ENCODE results near the gene CA11.
"Not testable (repeated sequence)": the region's sequence is repeated elsewhere in the genome, so short reads cannot be mapped to it uniquely, and the experiment has no call there.

The CA11 gene

GRCh38 chr19:48683349-48683748 is 37.4 kb upstream of the CA11 start:
- no peaks in the 10 kb centered on the region for H3K27me3 ChIP-seq (replicated peaks)
- TF ChIP-seq, protein P1, sequence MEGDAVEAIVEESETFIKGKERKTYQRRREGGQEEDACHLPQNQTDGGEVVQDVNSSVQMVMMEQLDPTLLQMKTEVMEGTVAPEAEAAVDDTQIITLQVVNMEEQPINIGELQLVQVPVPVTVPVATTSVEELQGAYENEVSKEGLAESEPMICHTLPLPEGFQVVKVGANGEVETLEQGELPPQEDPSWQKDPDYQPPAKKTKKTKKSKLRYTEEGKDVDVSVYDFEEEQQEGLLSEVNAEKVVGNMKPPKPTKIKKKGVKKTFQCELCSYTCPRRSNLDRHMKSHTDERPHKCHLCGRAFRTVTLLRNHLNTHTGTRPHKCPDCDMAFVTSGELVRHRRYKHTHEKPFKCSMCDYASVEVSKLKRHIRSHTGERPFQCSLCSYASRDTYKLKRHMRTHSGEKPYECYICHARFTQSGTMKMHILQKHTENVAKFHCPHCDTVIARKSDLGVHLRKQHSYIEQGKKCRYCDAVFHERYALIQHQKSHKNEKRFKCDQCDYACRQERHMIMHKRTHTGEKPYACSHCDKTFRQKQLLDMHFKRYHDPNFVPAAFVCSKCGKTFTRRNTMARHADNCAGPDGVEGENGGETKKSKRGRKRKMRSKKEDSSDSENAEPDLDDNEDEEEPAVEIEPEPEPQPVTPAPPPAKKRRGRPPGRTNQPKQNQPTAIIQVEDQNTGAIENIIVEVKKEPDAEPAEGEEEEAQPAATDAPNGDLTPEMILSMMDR (IDR thresholded peaks at IDR 0.05; ENCODE audit: low read depth, low read length, missing control alignments), result no peak
- peak; percentile 18 for DNase-seq
- H3K27ac ChIP-seq, result no peak overlapping the region
- no peaks in the 10 kb centered on the region for H3K36me3 ChIP-seq (replicated peaks)
- in situ Hi-C loops (cut with HindIII; ENCODE audit: low pct_ligation_motif_present, low sequenced_read_pairs), result no loop called here
- peak overlapping the region; percentile 22 for H3K4me3 ChIP-seq (ENCODE audit: low read depth, low read length)

DNA sequence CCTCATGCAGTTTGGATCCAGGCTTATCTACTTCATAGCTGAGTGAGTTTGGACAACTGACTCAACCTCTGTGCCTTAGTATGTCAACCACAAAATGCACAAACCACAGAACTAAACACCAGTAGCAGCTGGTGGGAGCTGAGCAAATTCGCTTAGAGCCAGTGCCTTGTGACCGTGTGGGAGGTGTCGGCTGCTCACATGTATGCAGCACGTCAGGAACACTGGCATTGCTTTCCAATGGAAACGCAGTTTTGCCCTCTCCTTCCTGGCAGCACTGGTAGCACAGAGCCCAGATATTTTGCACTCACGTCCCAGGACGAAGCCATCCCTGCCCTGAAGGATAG is 35.1 kb upstream of the CA11 start:
- peak; percentile 81 for DNase-seq
- no peak overlapping the region for H3K4me3 ChIP-seq (ENCODE audit: low read depth, low read length)
- H3K27ac ChIP-seq, result no peak overlapping the region
- H3K27me3 ChIP-seq (replicated peaks), result no peaks in the 10 kb centered on the region
- H3K36me3 ChIP-seq (replicated peaks), result no peaks in the 10 kb centered on the region
- in situ Hi-C loops (cut with HindIII; ENCODE audit: low pct_ligation_motif_present, low sequenced_read_pairs), result no loop called here
- TF ChIP-seq, protein P1 (IDR thresholded peaks at IDR 0.05; ENCODE audit: low read depth, low read length, missing control alignments), result no peak

GRCh38 chr19:48680436-48681126 is 34.6 kb upstream of the CA11 start:
- H3K36me3 ChIP-seq (replicated peaks), result no peaks in the 10 kb centered on the region
- no peak overlapping the region for H3K4me3 ChIP-seq (ENCODE audit: low read depth, low read length)
- DNase-seq, result no peak
- in situ Hi-C loops (cut with HindIII; ENCODE audit: low pct_ligation_motif_present, low sequenced_read_pairs), result no loop called here
- no peaks in the 10 kb centered on the region for H3K27me3 ChIP-seq (replicated peaks)
- H3K27ac ChIP-seq, result no peak overlapping the region
- TF ChIP-seq, protein P1 (IDR thresholded peaks at IDR 0.05; ENCODE audit: low read depth, low read length, missing control alignments), result no peak

DNA sequence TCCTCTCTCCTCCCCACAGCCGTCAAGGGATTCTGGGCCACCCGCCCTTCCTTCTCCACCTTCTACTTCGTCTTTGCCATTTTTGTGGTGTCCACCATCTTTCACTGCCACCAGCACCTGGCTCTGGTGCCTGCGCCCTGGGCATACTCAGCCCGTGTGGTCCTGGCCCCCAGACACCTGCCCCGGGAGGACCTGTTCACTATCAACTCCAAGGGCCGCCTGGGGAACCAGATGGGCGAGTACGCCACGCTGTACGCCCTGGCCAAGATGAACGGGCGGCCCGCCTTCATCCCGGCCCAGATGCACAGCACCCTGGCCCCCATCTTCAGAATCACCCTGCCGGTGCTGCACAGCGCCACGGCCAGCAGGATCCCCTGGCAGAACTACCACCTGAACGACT is 34.0 kb upstream of the CA11 start:
- H3K36me3 ChIP-seq (replicated peaks); H3K27me3 ChIP-seq (replicated peaks); H3K4me3 ChIP-seq (ENCODE audit: low read depth, low read length); in situ Hi-C loops (cut with HindIII; ENCODE audit: low pct_ligation_motif_present, low sequenced_read_pairs); H3K27ac ChIP-seq; DNase-seq: not testable (repeated sequence)

DNA sequence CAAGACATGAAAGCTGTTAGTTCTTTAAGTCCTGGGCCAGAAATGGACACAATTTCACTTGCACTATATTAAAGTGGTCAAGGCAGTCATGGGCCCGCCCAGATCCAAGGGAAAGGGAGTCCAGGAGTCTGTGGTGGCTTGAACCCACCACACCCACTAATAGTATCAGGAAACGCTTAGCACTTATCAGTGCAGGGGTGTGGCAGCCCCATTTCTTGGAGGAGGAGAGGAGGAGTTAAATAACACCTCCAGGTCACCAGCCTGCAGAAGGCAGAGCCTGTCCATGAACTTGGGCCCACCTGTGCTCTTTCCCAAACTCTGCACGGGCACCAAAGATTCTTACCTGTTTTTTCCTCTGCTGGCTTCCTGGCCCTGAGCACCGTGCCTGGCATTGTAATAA is 32.2 kb upstream of the CA11 start:
- H3K27me3 ChIP-seq (replicated peaks), result no peaks in the 10 kb centered on the region
- no peaks in the 10 kb centered on the region for H3K36me3 ChIP-seq (replicated peaks)
- no peak for DNase-seq
- no peak overlapping the region for H3K27ac ChIP-seq
- TF ChIP-seq, protein P1 (IDR thresholded peaks at IDR 0.05; ENCODE audit: low read depth, low read length, missing control alignments), result no peak
- no peak overlapping the region for H3K4me3 ChIP-seq (ENCODE audit: low read depth, low read length)
- in situ Hi-C loops (cut with HindIII; ENCODE audit: low pct_ligation_motif_present, low sequenced_read_pairs), result no loop called here

DNA sequence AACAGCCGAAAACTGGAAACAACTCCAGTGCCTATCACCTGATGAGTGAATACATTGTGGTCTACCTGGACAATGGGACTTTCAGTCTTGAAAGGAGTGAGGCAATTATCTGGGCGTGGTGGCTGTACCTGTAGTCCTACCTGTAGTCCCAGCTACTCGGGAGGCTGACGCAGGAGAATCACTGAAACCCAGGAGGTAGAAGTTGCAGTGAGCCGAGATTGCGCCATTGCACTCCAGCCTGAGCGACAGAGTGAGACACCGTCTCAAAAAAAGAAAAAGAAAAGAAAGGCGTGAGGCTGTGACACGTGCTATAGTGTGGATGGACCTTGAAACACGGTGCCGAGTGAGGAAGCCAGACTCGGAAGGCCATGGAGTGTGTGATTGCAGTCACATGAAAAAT is 30.9 kb upstream of the CA11 start:
- H3K4me3 ChIP-seq (ENCODE audit: low read depth, low read length), result no peak overlapping the region
- in situ Hi-C loops (cut with HindIII; ENCODE audit: low pct_ligation_motif_present, low sequenced_read_pairs), result no loop called here
- no peaks in the 10 kb centered on the region for H3K27me3 ChIP-seq (replicated peaks)
- no peak overlapping the region for H3K27ac ChIP-seq
- TF ChIP-seq, protein P1 (IDR thresholded peaks at IDR 0.05; ENCODE audit: low read depth, low read length, missing control alignments), result no peak
- no peaks in the 10 kb centered on the region for H3K36me3 ChIP-seq (replicated peaks)
- no peak for DNase-seq
